ENCODE measurements around the gene NEK6.

NEK6 gene

GRCh38 chr9:124345751-124346281 is 88.1 kb downstream of the NEK6 start:
- DNase-seq = no peak

- no peak for DNase-seq
Observed at GRCh38 chr9:124346347-124347163, 88.8 kb downstream of the NEK6 start.

GRCh38 chr9:124347206-124347967 is 89.6 kb downstream of the NEK6 start:
- no peak for DNase-seq

- no peak for DNase-seq
Observed at GRCh38 chr9:124347968-124348358, 90.2 kb downstream of the NEK6 start.

- no peak for DNase-seq
Observed at GRCh38 chr9:124348363-124348762, 90.6 kb downstream of the NEK6 start.

GRCh38 chr9:124348831-124349230 is 91.1 kb downstream of the NEK6 start:
- no peak for DNase-seq

GRCh38 chr9:124349267-124349666 is 91.5 kb downstream of the NEK6 start:
- no peak for DNase-seq

- DNase-seq = no peak
Observed at GRCh38 chr9:124349675-124350493, 92.1 kb downstream of the NEK6 start.

GRCh38 chr9:124350494-124351263 is 92.9 kb downstream of the NEK6 start:
- no peak for DNase-seq

- no peak for DNase-seq
Observed at GRCh38 chr9:124351672-124352468, 94.1 kb downstream of the NEK6 start.

- no peak for DNase-seq
Observed at GRCh38 chr9:124352616-124353015, 94.9 kb downstream of the NEK6 start.

GRCh38 chr9:124353166-124353768 is 95.5 kb downstream of the NEK6 start:
- DNase-seq = no peak

GRCh38 chr9:124353811-124354274 is 96.1 kb downstream of the NEK6 start:
- no peak for DNase-seq

GRCh38 chr9:124354346-124355038 is 96.7 kb downstream of the NEK6 start:
- DNase-seq = no peak

GRCh38 chr9:124355039-124355940 is 97.5 kb downstream of the NEK6 start:
- DNase-seq = no peak

GRCh38 chr9:124355941-124356744 is 98.4 kb downstream of the NEK6 start:
- no peak for DNase-seq

- DNase-seq = no peak
Observed at GRCh38 chr9:124356745-124357390, 99.1 kb downstream of the NEK6 start.

Measured in CD4-positive, alpha-beta T cell treated with Interleukin-17A for 1 hour (primary cell).